ENCODE data around the gene LTC4S.

The LTC4S gene

DNA sequence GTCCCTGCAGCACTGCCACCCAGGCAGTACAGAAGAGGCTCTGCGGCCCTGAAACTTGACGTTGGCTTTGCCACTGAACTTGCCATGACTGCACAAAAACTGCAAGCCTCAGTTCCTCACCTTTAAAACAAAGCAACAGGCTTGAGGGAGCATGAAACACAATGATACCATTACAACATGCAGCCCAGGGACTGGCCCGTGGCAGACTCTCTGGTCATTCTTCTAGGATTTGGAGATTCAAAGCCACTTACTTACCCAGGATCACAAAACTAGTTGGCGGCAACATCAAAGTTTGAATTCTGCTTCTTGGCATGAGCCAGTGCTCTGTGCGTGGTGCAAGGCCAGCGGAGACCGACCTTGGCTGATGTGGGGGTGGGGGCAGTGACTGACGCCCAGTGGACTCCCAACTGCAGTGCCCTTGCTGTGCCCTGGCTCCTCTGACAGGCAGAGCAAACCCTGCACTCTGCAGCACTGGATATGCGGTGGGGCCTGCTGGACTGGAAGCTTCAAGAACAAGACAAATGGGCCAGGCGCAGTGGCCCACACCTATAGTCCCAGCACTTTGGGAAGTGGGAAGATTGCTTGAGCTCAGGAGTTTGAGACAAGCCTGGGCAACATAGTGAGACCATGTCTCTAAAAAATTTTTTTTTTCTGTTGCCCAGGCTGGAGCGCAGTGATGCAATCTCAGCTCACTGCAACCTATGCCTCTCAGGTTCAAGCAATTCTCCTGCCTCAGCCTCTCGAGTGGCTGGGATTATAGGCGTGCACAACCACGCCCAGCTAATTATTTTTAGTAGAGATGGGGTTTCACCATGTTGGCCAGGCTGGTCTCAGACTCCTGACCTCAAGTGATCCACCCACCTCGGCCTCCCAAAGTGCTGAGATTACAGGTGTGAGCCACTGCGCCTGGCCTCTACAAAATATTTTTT lies 45.8 kb downstream of the LTC4S start:
- no peaks in the 10 kb centered on the region for H3K36me3 ChIP-seq (ENCODE audit: insufficient read depth)

DNA sequence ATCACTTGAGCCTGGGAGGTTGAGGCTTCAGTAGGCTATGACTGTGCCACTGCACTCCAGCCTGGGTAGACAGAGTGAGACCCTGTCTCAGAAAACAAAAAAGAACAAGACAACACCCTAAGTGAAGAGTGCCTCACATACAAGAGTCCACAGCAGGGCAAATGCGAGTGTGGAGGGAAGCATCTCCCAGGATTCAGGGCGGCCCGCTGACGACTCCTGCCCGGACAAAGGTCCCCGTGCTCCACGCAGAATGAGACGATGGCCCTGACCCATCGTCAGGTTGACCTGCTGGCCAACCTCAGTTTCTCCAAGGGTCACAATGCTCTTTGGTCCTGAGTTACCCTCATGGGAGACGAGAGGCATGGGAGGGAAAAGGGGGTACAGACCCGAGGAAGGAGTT lies 46.5 kb downstream of the LTC4S start:
- Histone ChIP-seq H3K4me2 (no peak overlapping the region), H3K4me3 (IDR thresholded peaks at IDR 0.05; ENCODE audit: insufficient read depth, low read depth, low read length) (no peak overlapping the region), H3K27me3 (ENCODE audit: insufficient read depth, low read depth) (no peaks in the 10 kb centered on the region), H3K79me2 (ENCODE audit: insufficient read depth, low read depth) (no peaks in the 10 kb centered on the region), H3K4me1 (ENCODE audit: low read depth, poor library complexity, severe bottlenecking) (peaks cover 18% of the 10 kb centered on the region), H3K27ac (no peak overlapping the region), H3K36me3 (ENCODE audit: insufficient read depth) (no peaks in the 10 kb centered on the region), H3K9ac (no peak overlapping the region), H4K20me1 (ENCODE audit: insufficient read depth) (no peaks in the 10 kb centered on the region), H2AFZ (ENCODE audit: low read depth) (no peak overlapping the region)
- TF ChIP-seq, protein P1, sequence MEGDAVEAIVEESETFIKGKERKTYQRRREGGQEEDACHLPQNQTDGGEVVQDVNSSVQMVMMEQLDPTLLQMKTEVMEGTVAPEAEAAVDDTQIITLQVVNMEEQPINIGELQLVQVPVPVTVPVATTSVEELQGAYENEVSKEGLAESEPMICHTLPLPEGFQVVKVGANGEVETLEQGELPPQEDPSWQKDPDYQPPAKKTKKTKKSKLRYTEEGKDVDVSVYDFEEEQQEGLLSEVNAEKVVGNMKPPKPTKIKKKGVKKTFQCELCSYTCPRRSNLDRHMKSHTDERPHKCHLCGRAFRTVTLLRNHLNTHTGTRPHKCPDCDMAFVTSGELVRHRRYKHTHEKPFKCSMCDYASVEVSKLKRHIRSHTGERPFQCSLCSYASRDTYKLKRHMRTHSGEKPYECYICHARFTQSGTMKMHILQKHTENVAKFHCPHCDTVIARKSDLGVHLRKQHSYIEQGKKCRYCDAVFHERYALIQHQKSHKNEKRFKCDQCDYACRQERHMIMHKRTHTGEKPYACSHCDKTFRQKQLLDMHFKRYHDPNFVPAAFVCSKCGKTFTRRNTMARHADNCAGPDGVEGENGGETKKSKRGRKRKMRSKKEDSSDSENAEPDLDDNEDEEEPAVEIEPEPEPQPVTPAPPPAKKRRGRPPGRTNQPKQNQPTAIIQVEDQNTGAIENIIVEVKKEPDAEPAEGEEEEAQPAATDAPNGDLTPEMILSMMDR (conservative IDR thresholded peaks at IDR 0.05; ENCODE audit: low read depth, low read length), result no peak

More for the DNA sequence above, 45.8 kb downstream of the LTC4S start:
- no peak overlapping the region for H3K9ac ChIP-seq
- H3K27me3 ChIP-seq (ENCODE audit: insufficient read depth, low read depth), result no peaks in the 10 kb centered on the region
- no peaks in the 10 kb centered on the region for H3K79me2 ChIP-seq (ENCODE audit: insufficient read depth, low read depth)
- peak overlapping the region; percentile 15; the same call in 1 of the 2 replicates for H3K27ac ChIP-seq
- TF ChIP-seq, protein P1 (conservative IDR thresholded peaks at IDR 0.05; ENCODE audit: low read depth, low read length), result no peak
- H2AFZ ChIP-seq (ENCODE audit: low read depth), result no peak overlapping the region
- H4K20me1 ChIP-seq (ENCODE audit: insufficient read depth), result no peaks in the 10 kb centered on the region
- peaks cover 18% of the 10 kb centered on the region for H3K4me1 ChIP-seq (ENCODE audit: low read depth, poor library complexity, severe bottlenecking)
- no peak overlapping the region for H3K4me2 ChIP-seq
- no peak overlapping the region for H3K4me3 ChIP-seq (IDR thresholded peaks at IDR 0.05; ENCODE audit: insufficient read depth, low read depth, low read length)

DNA sequence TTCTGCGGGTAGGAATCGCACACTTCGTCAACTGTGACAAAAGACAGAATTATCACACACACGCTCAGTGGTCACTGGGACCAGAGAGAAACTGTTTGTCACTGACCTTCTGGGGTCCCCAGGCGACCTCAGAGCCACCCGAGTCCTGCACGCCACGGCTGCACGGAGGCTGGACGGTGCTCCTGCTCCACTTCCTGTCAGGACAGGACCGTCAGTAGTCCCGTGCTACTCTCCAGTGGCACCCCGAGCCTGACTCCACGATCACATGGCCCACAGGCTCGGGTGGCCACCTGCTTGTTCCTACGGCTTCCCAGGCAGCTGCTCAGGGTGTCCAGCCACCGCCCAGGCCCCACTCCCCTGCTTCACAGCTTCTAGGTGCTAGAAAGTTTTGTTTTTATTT lies 47.0 kb downstream of the LTC4S start:
- H3K4me2 ChIP-seq, result no peak overlapping the region
- H3K4me1 ChIP-seq (ENCODE audit: low read depth, poor library complexity, severe bottlenecking), result peaks cover 18% of the 10 kb centered on the region
- H3K9ac ChIP-seq, result no peak overlapping the region
- no peaks in the 10 kb centered on the region for H3K36me3 ChIP-seq (ENCODE audit: insufficient read depth)
- H3K27me3 ChIP-seq (ENCODE audit: insufficient read depth, low read depth), result no peaks in the 10 kb centered on the region
- H4K20me1 ChIP-seq (ENCODE audit: insufficient read depth), result no peaks in the 10 kb centered on the region
- H2AFZ ChIP-seq (ENCODE audit: low read depth), result no peak overlapping the region
- H3K79me2 ChIP-seq (ENCODE audit: insufficient read depth, low read depth), result no peaks in the 10 kb centered on the region
- TF ChIP-seq, protein P1 (conservative IDR thresholded peaks at IDR 0.05; ENCODE audit: low read depth, low read length), result no peak
- no peak overlapping the region for H3K4me3 ChIP-seq (IDR thresholded peaks at IDR 0.05; ENCODE audit: insufficient read depth, low read depth, low read length)
- no peak overlapping the region for H3K27ac ChIP-seq

DNA sequence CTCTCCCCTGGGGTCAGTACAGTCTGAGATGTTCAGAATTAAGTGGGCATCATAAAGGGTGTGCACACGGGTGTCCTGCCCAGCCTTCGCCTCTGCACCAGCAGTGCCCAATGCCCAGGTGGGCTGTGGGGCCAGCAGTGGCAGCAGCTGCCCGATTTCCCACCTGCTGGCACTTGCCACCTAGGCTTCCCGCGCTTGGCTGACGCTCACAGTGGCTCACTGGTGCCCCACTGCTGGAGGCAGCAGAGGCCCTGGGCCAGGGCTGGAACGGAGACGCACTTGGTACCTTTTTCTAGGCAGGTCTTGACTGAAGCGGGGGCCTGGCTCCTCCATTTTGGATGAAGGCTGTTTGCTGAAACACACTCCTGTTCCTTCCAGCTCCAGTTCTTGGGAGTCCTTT lies 47.8 kb downstream of the LTC4S start:
- TF ChIP-seq, protein P1 (conservative IDR thresholded peaks at IDR 0.05; ENCODE audit: low read depth, low read length), result no peak
- H3K79me2 ChIP-seq (ENCODE audit: insufficient read depth, low read depth), result no peaks in the 10 kb centered on the region
- H3K4me2 ChIP-seq, result no peak overlapping the region
- no peak overlapping the region for H3K27ac ChIP-seq
- no peak overlapping the region for H3K4me3 ChIP-seq (IDR thresholded peaks at IDR 0.05; ENCODE audit: insufficient read depth, low read depth, low read length)
- H2AFZ ChIP-seq (ENCODE audit: low read depth), result no peak overlapping the region
- H3K9ac ChIP-seq, result no peak overlapping the region
- H4K20me1 ChIP-seq (ENCODE audit: insufficient read depth), result no peaks in the 10 kb centered on the region
- peaks cover 13% of the 10 kb centered on the region for H3K4me1 ChIP-seq (ENCODE audit: low read depth, poor library complexity, severe bottlenecking)
- H3K27me3 ChIP-seq (ENCODE audit: insufficient read depth, low read depth), result no peaks in the 10 kb centered on the region
- H3K36me3 ChIP-seq (ENCODE audit: insufficient read depth), result no peaks in the 10 kb centered on the region
